ENCODE measurements around the gene RASA1. TPM values are rescaled to one million over a fixed set of nuclear protein-coding genes. Genes with fewer than 3 reads are reported as not detected.
A peak's percentile ranks its signal among the peaks of the same experiment; 100 is the strongest.

RASA1 gene
- total and polyA plus RNA-seq, 4 donors, result 9.3 to 33.6 (median 23.7) TPM

- Histone ChIP-seq H3K9me3 (ENCODE audit: control insufficient read depth, low read length) (no peaks in the 10 kb centered on the region), H3K4me3 (ENCODE audit: low read length in 2 of 2) (no peak overlapping the region), H3K36me3 (ENCODE audit: control insufficient read depth in 1 of 2, insufficient read depth in 2 of 2, low read length in 1 of 2) (no peaks in the 10 kb centered on the region), H3K4me1 (ENCODE audit: control insufficient read depth in 1 of 2, insufficient read depth in 2 of 2, low read length in 2 of 2) (peaks cover 0 to 11% of the 10 kb centered on the region in 2 donors), H3K27me3 (ENCODE audit: control insufficient read depth in 1 of 2, insufficient read depth in 2 of 2, low read length in 1 of 2) (no peaks in the 10 kb centered on the region), H3K27ac (ENCODE audit: low read depth in 1 of 2, low read length in 2 of 2) (no peak overlapping the region)
- DNase-seq (no peak), ATAC-seq (ENCODE audit: low FRiP score) (no peak)
- whole genome bisulfite sequencing, 2 donors, result 78 to 79% methylated on average over 3 of the region's 3 CpGs
- intact Hi-C loops (cut with DNase I), result loop anchor here in 1 of 2 donors (10.0 kb wide), 2 partner anchors 130 to 260 kb away; partner anchors contain the start of gene RASA1
Measured at GRCh38 chr5:87394411-87395165, 126.9 kb downstream of the RASA1 start.

GRCh38 chr5:87398981-87399614, 131.4 kb downstream of the RASA1 start:
- 79 to 89% methylated on average over 5 of the region's 5 CpGs for WGBS, 2 donors
- intact Hi-C loops (cut with DNase I), result loop anchor here in 1 of 2 donors (10.0 kb wide), 2 partner anchors 134 to 264 kb away; partner anchors contain the start of gene RASA1
- Histone ChIP-seq H3K9me3 (ENCODE audit: control insufficient read depth, low read length) (no peaks in the 10 kb centered on the region), H3K4me1 (ENCODE audit: control insufficient read depth in 1 of 2, insufficient read depth in 2 of 2, low read length in 2 of 2) (no peaks in the 10 kb centered on the region), H3K36me3 (ENCODE audit: control insufficient read depth in 1 of 2, insufficient read depth in 2 of 2, low read length in 1 of 2) (peaks cover 2 to 8% of the 10 kb centered on the region in 2 donors), H3K4me3 (ENCODE audit: low read length in 2 of 2) (no peak overlapping the region), H3K27ac (ENCODE audit: low read depth in 1 of 2, low read length in 2 of 2) (no peak overlapping the region), H3K27me3 (ENCODE audit: control insufficient read depth in 1 of 2, insufficient read depth in 2 of 2, low read length in 1 of 2) (no peaks in the 10 kb centered on the region)
- DNase-seq (no peak), ATAC-seq (ENCODE audit: low FRiP score) (no peak)

- DNase-seq (no peak), ATAC-seq (ENCODE audit: low FRiP score) (no peak)
- WGBS, 2 donors, result 69 to 73% methylated on average over 2 of the region's 2 CpGs
- Histone ChIP-seq H3K4me3 (ENCODE audit: low read length in 2 of 2) (no peak overlapping the region), H3K36me3 (ENCODE audit: control insufficient read depth in 1 of 2, insufficient read depth in 2 of 2, low read length in 1 of 2) (peaks cover 2 to 8% of the 10 kb centered on the region in 2 donors), H3K27ac (ENCODE audit: low read depth in 1 of 2, low read length in 2 of 2) (no peak overlapping the region), H3K27me3 (ENCODE audit: control insufficient read depth in 1 of 2, insufficient read depth in 2 of 2, low read length in 1 of 2) (no peaks in the 10 kb centered on the region), H3K4me1 (ENCODE audit: control insufficient read depth in 1 of 2, insufficient read depth in 2 of 2, low read length in 2 of 2) (no peaks in the 10 kb centered on the region), H3K9me3 (ENCODE audit: control insufficient read depth, low read length) (no peaks in the 10 kb centered on the region)
- intact Hi-C loops (cut with DNase I), result loop anchor here (2.0 to 10.0 kb wide), 3 partner anchors 135 to 329 kb away; partner anchors contain the start of gene RASA1 (in 1 of the 2)
Measured at GRCh38 chr5:87399720-87400119, 132.0 kb downstream of the RASA1 start.

GRCh38 chr5:87400305-87400899, 132.7 kb downstream of the RASA1 start:
- Histone ChIP-seq H3K9me3 (ENCODE audit: control insufficient read depth, low read length) (no peaks in the 10 kb centered on the region), H3K36me3 (ENCODE audit: control insufficient read depth in 1 of 2, insufficient read depth in 2 of 2, low read length in 1 of 2) (peaks cover 2 to 8% of the 10 kb centered on the region in 2 donors), H3K27ac (ENCODE audit: low read depth in 1 of 2, low read length in 2 of 2) (no peak overlapping the region), H3K4me3 (ENCODE audit: low read length in 2 of 2) (no peak overlapping the region), H3K27me3 (ENCODE audit: control insufficient read depth in 1 of 2, insufficient read depth in 2 of 2, low read length in 1 of 2) (no peaks in the 10 kb centered on the region), H3K4me1 (ENCODE audit: control insufficient read depth in 1 of 2, insufficient read depth in 2 of 2, low read length in 2 of 2) (no peaks in the 10 kb centered on the region)
- 69% methylated on average over 4 of the region's 4 CpGs for WGBS, 2 donors
- peak; percentile 79 for ATAC-seq (ENCODE audit: low FRiP score)
- intact Hi-C loops (cut with DNase I), result loop anchor here (2.0 kb wide), 1 partner anchor 330 kb away; no protein-coding TSS in a partner anchor
- no peak for DNase-seq

GRCh38 chr5:87401626-87402025, 133.9 kb downstream of the RASA1 start:
- H3K36me3 ChIP-seq (ENCODE audit: control insufficient read depth in 1 of 2, insufficient read depth in 2 of 2, low read length in 1 of 2), result peaks cover 7 to 10% of the 10 kb centered on the region in 2 donors
- intact Hi-C loops (cut with DNase I), result loop anchor here (2.0 kb wide), 1 partner anchor 331 kb away; no protein-coding TSS in a partner anchor
- DNase-seq (no peak), ATAC-seq (ENCODE audit: low FRiP score) (no peak)
- no peaks in the 10 kb centered on the region for H3K9me3 ChIP-seq (ENCODE audit: control insufficient read depth, low read length)
- H3K27me3 ChIP-seq (ENCODE audit: control insufficient read depth in 1 of 2, insufficient read depth in 2 of 2, low read length in 1 of 2), result no peaks in the 10 kb centered on the region
- no peak overlapping the region for H3K27ac ChIP-seq (ENCODE audit: low read depth in 1 of 2, low read length in 2 of 2)
- H3K4me1 ChIP-seq (ENCODE audit: control insufficient read depth in 1 of 2, insufficient read depth in 2 of 2, low read length in 2 of 2), result no peaks in the 10 kb centered on the region
- H3K4me3 ChIP-seq (ENCODE audit: low read length in 2 of 2), result no peak overlapping the region

GRCh38 chr5:87403409-87403808, 135.7 kb downstream of the RASA1 start:
- WGBS, 2 donors, result 90 to 93% methylated on average over 3 of the region's 3 CpGs
- intact Hi-C loops (cut with DNase I), result no loop called here

GRCh38 chr5:87403899-87404298, 136.2 kb downstream of the RASA1 start:
- no peak for DNase-seq
- Histone ChIP-seq H3K36me3 (ENCODE audit: control insufficient read depth in 1 of 2, insufficient read depth in 2 of 2, low read length in 1 of 2) (peaks cover 8 to 10% of the 10 kb centered on the region in 2 donors), H3K4me1 (ENCODE audit: control insufficient read depth in 1 of 2, insufficient read depth in 2 of 2, low read length in 2 of 2) (no peaks in the 10 kb centered on the region), H3K27ac (ENCODE audit: low read depth in 1 of 2, low read length in 2 of 2) (no peak overlapping the region), H3K27me3 (ENCODE audit: control insufficient read depth in 1 of 2, insufficient read depth in 2 of 2, low read length in 1 of 2) (no peaks in the 10 kb centered on the region), H3K9me3 (ENCODE audit: control insufficient read depth, low read length) (no peaks in the 10 kb centered on the region), H3K4me3 (ENCODE audit: low read length in 2 of 2) (no peak overlapping the region)
- ATAC-seq (ENCODE audit: low FRiP score), result no peak
- intact Hi-C loops (cut with DNase I), result no loop called here
- WGBS, 2 donors, result 83 to 84% methylated on average over 3 of the region's 3 CpGs

More at GRCh38 chr5:87403409-87403808, 135.7 kb downstream of the RASA1 start:
- DNase-seq (no peak), ATAC-seq (ENCODE audit: low FRiP score) (no peak)
- H3K4me3 ChIP-seq (ENCODE audit: low read length in 2 of 2), result no peak overlapping the region
- H3K9me3 ChIP-seq (ENCODE audit: control insufficient read depth, low read length), result no peaks in the 10 kb centered on the region
- peaks cover 8 to 10% of the 10 kb centered on the region in 2 donors for H3K36me3 ChIP-seq (ENCODE audit: control insufficient read depth in 1 of 2, insufficient read depth in 2 of 2, low read length in 1 of 2)
- no peaks in the 10 kb centered on the region for H3K4me1 ChIP-seq (ENCODE audit: control insufficient read depth in 1 of 2, insufficient read depth in 2 of 2, low read length in 2 of 2)
- H3K27me3 ChIP-seq (ENCODE audit: control insufficient read depth in 1 of 2, insufficient read depth in 2 of 2, low read length in 1 of 2), result no peaks in the 10 kb centered on the region
- no peak overlapping the region for H3K27ac ChIP-seq (ENCODE audit: low read depth in 1 of 2, low read length in 2 of 2)

- peaks cover 8 to 10% of the 10 kb centered on the region in 2 donors for H3K36me3 ChIP-seq (ENCODE audit: control insufficient read depth in 1 of 2, insufficient read depth in 2 of 2, low read length in 1 of 2)
Measured at GRCh38 chr5:87404359-87404758, 136.7 kb downstream of the RASA1 start.

More at GRCh38 chr5:87404359-87404758, 136.7 kb downstream of the RASA1 start:
- Histone ChIP-seq H3K4me1 (ENCODE audit: control insufficient read depth in 1 of 2, insufficient read depth in 2 of 2, low read length in 2 of 2) (no peaks in the 10 kb centered on the region), H3K27ac (ENCODE audit: low read depth in 1 of 2, low read length in 2 of 2) (no peak overlapping the region), H3K9me3 (ENCODE audit: control insufficient read depth, low read length) (no peaks in the 10 kb centered on the region), H3K27me3 (ENCODE audit: control insufficient read depth in 1 of 2, insufficient read depth in 2 of 2, low read length in 1 of 2) (no peaks in the 10 kb centered on the region), H3K4me3 (ENCODE audit: low read length in 2 of 2) (no peak overlapping the region)
- intact Hi-C loops (cut with DNase I), result no loop called here
- WGBS, 2 donors, result 84 to 86% methylated on average over 2 of the region's 2 CpGs
- DNase-seq (no peak), ATAC-seq (ENCODE audit: low FRiP score) (no peak)
